Subcutaneous abdominal adipose tissue (tissue), 5 donors: ENCODE measurements around the gene GABBR2.

Experiments used
- H3K27ac ChIP-seq: one replicate; pipeline ENCODE4 v1.7.0; 2013; ENCODE audit warnings: low read depth, mild to moderate bottlenecking, inconsistent platforms, low read length, moderate library complexity
- H3K27me3 ChIP-seq, 5 donors: one replicate each; pipeline ENCODE4 v1.7.0; 2013; ENCODE audit warnings: low read length in 5 of 5, inconsistent platforms in 1 of 5; ENCODE audit not compliant: control insufficient read depth in 5 of 5, insufficient read depth in 4 of 5
- H3K36me3 ChIP-seq, 5 donors: one replicate each; pipeline ENCODE4 v1.7.0; 2013; ENCODE audit warnings: low read length in 5 of 5; ENCODE audit not compliant: control insufficient read depth in 5 of 5, insufficient read depth in 5 of 5
- H3K4me1 ChIP-seq, 5 donors: one replicate each; pipeline ENCODE4 v1.7.0; 2013; ENCODE audit warnings: low read length in 5 of 5, mild to moderate bottlenecking in 3 of 5, moderate library complexity in 1 of 5; ENCODE audit not compliant: control insufficient read depth in 5 of 5, insufficient read depth in 5 of 5
- H3K4me3 ChIP-seq, 5 donors: one replicate each; pipeline ENCODE4 v1.7.0; 2013; ENCODE audit warnings: low read length in 5 of 5, low read depth in 1 of 5
- H3K9ac ChIP-seq, 5 donors: one replicate each; pipeline ENCODE4 v1.7.0; 2013; ENCODE audit warnings: low read length in 5 of 5, mild to moderate bottlenecking in 4 of 5, moderate library complexity in 3 of 5
- H3K9me3 ChIP-seq, 5 donors: one replicate each; pipeline ENCODE4 v1.7.0; 2013; ENCODE audit warnings: low read length in 5 of 5; ENCODE audit not compliant: control insufficient read depth in 5 of 5
- donor health status: healthy.
- donor health status: healthy.
- donor health status: healthy.
- donor health status: healthy.
- donor health status: healthy.

Gene GABBR2

DNA sequence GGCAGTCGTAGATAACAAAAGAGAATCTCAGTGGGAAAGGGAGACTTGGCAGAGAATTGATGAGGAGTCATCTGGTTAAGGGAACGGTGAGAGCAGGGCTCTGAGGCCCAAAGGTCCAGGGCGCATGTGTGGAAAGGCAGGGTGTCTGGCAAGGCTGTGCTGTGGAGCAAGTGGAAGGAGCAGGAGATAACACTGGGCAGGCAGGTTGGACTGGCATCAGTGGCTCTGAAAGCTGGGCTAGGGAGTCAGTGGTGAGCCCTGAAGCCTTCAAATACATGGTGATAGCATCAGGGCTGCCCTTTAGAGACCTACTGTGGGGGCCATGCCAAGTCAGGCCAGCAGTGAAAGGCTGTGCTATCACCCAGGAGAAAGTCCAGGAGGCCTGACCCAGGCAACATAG lies 131.3 kb downstream of the GABBR2 start:
- H3K36me3 ChIP-seq: no peaks in the 10 kb centered on the region
- no peak overlapping the region for H3K9ac ChIP-seq
- peaks cover 0 to 7% (median 0%) of the 10 kb centered on the region in 5 donors for H3K4me1 ChIP-seq
- no peak overlapping the region for H3K27ac ChIP-seq
- peaks cover 0 to 5% (median 0%) of the 10 kb centered on the region in 5 donors for H3K9me3 ChIP-seq
- H3K4me3 ChIP-seq: no peak overlapping the region
- peaks cover 0 to 11% (median 3%) of the 10 kb centered on the region in 5 donors for H3K27me3 ChIP-seq

DNA sequence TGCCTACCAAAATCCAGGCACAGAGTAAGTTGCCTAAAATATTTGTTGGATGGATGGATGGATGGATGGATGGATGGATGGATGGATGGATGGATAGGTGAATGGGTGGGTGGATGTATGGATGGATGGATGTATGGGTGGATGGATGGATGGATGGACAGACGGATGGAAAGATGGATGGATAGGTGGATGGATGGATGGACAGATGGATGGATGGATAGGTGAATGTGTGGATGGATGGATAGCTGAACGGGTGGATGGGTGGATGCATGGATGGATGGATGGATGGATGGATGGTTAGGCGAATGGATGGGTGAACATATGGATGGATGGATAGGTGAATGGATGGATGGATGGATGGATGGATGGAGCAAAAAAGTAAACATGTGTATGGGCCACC lies 131.9 kb downstream of the GABBR2 start:
- Histone ChIP-seq H3K9ac (no peak overlapping the region), H3K9me3 (no peaks in the 10 kb centered on the region), H3K27ac (no peak overlapping the region), H3K27me3 (peaks cover 0 to 11% (median 3%) of the 10 kb centered on the region in 5 donors), H3K36me3 (no peaks in the 10 kb centered on the region), H3K4me3 (no peak overlapping the region), H3K4me1 (peaks cover 0 to 7% (median 0%) of the 10 kb centered on the region in 5 donors)

DNA sequence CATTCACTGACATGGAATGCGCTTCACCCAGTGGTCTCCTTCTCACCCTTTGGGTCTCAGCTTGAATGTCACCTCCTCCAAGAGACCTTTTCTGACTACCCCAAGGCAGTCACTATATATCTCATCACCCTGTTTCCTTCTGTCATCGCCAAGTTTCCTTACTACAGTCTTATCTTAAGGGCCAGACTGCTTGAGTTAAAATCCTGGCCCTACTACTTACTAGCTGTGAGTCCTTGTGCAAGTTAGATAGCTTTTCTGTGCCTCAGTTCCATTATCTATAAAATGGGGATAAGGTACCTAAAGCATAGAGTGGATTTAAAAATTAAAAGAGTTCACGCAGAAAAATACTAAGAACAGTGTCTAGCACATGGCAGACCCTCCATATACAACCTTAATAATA lies 132.4 kb downstream of the GABBR2 start:
- H3K27me3 ChIP-seq: peaks cover 0 to 11% (median 3%) of the 10 kb centered on the region in 5 donors
- no peak overlapping the region for H3K27ac ChIP-seq
- no peak overlapping the region for H3K9ac ChIP-seq
- H3K36me3 ChIP-seq: no peaks in the 10 kb centered on the region
- H3K9me3 ChIP-seq: no peaks in the 10 kb centered on the region
- no peak overlapping the region for H3K4me3 ChIP-seq
- peaks cover 0 to 7% (median 0%) of the 10 kb centered on the region in 5 donors for H3K4me1 ChIP-seq

DNA sequence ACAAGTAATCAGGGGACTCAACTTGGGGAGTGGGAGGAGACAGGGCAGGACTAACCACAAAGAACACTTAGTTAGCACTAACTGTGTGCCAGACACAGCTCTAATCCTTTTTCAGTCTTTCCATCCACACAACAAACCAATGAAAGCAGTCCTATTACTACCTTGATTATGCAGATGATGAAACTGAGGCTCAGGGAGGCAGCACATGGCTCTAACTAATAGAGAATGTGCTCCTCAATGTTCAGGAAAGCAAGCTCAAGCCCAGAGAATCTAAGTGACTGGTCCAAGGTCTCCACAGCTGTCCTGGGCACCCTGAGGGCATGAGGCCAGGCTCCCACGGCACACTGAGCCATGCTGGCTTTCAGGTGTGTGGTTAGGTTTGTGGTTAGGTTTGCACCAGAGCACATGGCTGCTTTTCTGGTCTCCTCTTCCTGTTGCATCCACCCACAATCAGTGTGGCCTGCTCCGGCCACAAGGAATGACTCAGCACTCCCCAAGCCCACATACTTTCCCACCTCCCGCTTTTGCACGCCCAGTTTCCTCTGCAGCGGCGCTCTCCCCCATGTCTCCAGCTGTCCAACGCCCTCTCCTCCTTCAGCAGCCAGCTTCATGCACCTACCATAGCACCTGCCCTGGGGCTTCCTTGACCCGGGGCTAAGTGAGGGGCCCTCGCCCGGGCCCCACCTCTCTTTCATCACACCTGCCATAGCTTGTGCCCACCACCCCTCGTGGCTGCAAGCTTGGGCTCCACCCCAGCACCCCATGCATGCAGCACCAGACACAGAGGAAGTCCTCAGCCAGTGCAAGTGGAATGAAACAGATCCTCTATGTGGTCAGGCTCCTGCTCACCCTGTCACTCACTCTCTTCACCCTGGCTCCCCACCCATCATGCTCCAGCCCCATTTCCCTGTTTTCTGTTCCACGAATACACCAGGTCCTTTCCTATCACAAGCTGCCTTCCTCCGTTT lies 133.1 kb downstream of the GABBR2 start:
- no peaks in the 10 kb centered on the region for H3K9me3 ChIP-seq
- H3K36me3 ChIP-seq: no peaks in the 10 kb centered on the region
- peaks cover 0 to 7% (median 0%) of the 10 kb centered on the region in 5 donors for H3K4me1 ChIP-seq
- H3K27ac ChIP-seq: no peak overlapping the region
- H3K27me3 ChIP-seq: peaks cover 0 to 16% (median 4%) of the 10 kb centered on the region in 5 donors
- no peak overlapping the region for H3K4me3 ChIP-seq
- no peak overlapping the region for H3K9ac ChIP-seq

DNA sequence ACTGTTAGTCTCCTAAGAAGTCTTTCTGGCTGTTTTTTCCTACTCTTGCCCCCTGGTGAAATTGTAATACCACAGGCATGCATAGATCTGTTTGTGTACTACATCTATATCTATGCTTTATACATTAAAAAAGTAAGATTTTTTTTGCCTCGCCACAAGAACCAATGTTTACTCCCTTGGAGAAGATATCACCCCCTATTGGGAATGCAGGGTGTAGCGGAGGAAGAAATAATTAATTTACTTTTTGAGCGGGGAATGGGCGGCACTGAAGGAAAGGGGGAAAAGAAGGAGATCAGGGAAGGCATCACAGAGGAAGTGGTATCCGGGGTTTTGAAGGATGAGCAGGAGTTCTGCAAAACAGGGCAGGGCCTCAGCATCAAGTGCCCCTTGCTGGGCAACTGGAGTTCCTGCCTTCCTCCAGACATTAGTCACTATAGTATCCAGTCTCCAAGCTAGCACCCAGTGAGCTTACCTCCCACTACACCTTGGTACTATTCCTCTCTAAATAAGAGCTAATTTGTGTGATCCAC lies 134.9 kb downstream of the GABBR2 start:
- Histone ChIP-seq H3K4me3 (no peak overlapping the region), H3K27ac (no peak overlapping the region), H3K27me3 (peaks cover 0 to 16% (median 4%) of the 10 kb centered on the region in 5 donors)

DNA sequence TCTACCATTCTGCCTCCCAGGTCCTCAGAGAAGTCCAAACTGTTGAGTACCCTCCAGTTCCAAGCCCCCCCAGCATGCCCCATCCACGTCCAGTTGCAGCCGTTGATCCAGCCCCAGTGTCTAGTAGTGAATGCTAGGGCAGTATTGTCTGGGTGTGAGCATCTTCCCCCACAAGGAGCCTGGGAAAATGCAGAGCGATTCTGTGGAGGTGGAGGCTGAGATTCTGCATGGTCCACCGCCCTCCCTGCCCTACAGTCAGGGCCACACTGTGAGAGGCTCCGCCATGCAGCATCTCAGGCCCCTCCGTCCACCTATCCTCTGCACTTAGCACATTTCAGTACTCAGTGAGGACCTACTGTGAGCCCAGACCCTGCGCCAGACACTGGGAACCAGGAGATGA lies 135.9 kb downstream of the GABBR2 start:
- H3K9ac ChIP-seq: no peak overlapping the region
- H3K27ac ChIP-seq: no peak overlapping the region
- no peaks in the 10 kb centered on the region for H3K36me3 ChIP-seq
- H3K9me3 ChIP-seq: no peaks in the 10 kb centered on the region
- no peak overlapping the region for H3K4me3 ChIP-seq
- H3K4me1 ChIP-seq: peaks cover 0 to 7% (median 0%) of the 10 kb centered on the region in 5 donors
- H3K27me3 ChIP-seq: peaks cover 0 to 16% (median 4%) of the 10 kb centered on the region in 5 donors

More for the DNA sequence above, 134.9 kb downstream of the GABBR2 start:
- H3K9me3 ChIP-seq: no peaks in the 10 kb centered on the region
- H3K36me3 ChIP-seq: no peaks in the 10 kb centered on the region
- no peak overlapping the region for H3K9ac ChIP-seq
- H3K4me1 ChIP-seq: peaks cover 0 to 7% (median 0%) of the 10 kb centered on the region in 5 donors

DNA sequence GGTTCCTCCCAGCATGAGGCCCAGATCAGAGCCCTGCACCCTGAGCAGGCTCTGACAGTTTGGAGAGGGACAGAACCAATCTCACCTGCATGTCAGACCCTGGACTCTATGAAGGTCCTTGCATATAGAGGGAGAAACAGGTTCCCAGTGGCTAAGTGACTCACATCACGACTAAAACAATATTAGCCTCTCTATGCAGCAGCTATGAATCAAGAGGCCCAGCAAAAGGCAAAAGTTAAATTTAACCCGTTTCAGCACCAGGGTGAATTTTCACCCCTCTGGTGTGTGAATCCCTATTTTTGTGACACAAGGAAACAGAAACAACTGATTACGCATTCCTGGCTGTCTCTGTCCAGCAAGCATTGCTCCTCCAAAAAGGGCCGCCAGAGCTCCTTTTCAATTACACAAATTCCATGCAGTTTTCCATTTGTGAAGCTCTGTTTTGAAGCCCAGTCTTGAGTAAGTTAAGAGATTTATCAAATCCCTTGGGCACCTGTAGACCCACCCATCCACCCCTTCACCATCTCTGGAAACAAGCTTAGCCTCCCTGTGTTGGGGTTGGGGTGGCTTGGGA lies 136.6 kb downstream of the GABBR2 start:
- Histone ChIP-seq H3K4me3 (no peak overlapping the region), H3K4me1 (peaks cover 0 to 7% (median 0%) of the 10 kb centered on the region in 5 donors), H3K9ac (no peak overlapping the region), H3K9me3 (no peaks in the 10 kb centered on the region), H3K36me3 (no peaks in the 10 kb centered on the region), H3K27me3 (peaks cover 0 to 9% (median 4%) of the 10 kb centered on the region in 5 donors), H3K27ac (no peak overlapping the region)

DNA sequence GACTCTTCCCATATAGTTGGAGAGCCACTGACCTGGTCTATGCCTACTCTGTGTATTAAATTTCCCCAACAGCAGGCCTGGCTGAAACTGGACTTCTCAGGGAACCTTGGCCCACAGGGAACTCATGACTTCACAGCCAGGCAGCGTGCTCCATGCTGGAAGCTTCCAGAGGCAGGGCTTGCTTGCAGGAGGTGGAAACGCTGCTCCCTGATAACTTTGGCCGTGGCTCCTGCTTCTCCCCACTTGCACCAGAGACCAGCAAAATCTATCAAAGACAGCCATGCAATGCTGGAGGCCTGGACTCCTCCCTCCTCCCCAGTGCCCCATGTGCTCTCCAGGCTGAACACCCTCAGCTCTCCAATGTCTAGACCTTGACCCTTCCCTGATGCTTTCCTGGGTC lies 137.1 kb downstream of the GABBR2 start:
- no peak overlapping the region for H3K9ac ChIP-seq
- no peak overlapping the region for H3K27ac ChIP-seq
- H3K9me3 ChIP-seq: no peaks in the 10 kb centered on the region
- no peaks in the 10 kb centered on the region for H3K36me3 ChIP-seq
- no peak overlapping the region for H3K4me3 ChIP-seq
- H3K4me1 ChIP-seq: peaks cover 0 to 7% (median 0%) of the 10 kb centered on the region in 5 donors
- H3K27me3 ChIP-seq: peaks cover 0 to 9% (median 4%) of the 10 kb centered on the region in 5 donors

DNA sequence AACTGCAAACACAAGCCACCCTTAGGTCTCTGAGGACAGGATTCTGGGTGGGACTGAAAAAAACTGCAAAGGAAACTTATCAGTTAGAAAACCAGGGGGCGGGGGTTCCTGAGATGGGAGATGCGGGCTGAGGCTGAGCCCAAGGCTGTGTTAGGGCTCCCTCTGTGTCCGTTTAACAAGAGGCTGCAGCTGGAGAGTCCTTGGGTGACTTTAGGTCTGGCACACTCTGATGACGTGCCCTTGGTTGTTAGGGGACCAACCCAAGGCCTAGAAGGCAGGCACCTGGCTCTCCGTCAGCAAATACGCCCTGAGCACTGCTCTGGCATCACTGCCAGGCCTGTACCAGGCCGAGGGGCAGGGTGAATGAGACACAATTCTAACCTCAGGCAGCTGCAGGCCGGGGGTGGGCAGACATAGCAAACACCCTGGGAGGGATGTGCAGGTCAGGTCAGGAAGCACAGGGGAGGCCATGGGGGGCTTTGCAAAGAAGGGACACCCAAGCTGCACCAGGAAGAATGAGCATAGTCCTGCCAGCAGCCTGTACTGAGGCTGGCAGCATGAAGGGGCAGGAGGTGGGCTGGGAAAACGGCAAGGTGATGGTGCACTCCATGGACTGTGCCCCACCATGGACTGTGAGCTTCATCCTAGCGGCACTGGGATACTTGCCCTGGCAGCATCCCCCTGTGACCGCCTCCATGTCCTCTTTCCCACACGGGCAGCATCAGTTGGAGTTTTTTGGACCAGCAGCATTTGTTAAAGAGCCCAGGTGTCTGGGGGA lies 137.9 kb downstream of the GABBR2 start:
- H3K36me3 ChIP-seq: no peaks in the 10 kb centered on the region
- no peak overlapping the region for H3K27ac ChIP-seq
- peaks cover 0 to 6% (median 0%) of the 10 kb centered on the region in 5 donors for H3K4me1 ChIP-seq
- H3K9me3 ChIP-seq: no peaks in the 10 kb centered on the region
- H3K27me3 ChIP-seq: peaks cover 0 to 9% (median 4%) of the 10 kb centered on the region in 5 donors
- no peak overlapping the region for H3K4me3 ChIP-seq
- no peak overlapping the region for H3K9ac ChIP-seq
